NCI-H345 treated with DMSO at 0.1 percent for 48 hours (cell line): ENCODE data around the gene ANXA4.

Source experiments
- DNase-seq: peaks from one replicate; lab custom pipeline; 2025; ENCODE audit not compliant: unreplicated experiment; lab: John Stamatoyannopoulos, UW

The ANXA4 gene

DNA sequence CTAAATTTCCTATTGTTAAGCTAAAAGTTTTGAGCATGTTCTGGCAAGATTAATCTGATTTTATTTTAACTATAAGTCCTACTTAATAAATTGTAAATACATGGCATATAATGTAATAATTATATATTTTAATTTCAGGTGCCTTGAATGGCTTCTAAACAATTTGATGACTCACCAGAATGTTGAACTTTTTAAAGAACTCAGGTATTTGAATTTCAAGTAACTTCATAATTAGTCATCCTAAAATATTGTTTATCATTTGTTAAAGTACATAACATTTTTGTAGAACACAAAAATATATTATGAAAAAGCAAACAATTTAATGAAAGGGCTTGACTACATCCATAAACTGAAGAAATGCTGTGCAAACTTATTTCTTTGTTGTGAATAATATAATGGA, 102.1 kb downstream of the ANXA4 start:
- no peak for DNase-seq

DNA sequence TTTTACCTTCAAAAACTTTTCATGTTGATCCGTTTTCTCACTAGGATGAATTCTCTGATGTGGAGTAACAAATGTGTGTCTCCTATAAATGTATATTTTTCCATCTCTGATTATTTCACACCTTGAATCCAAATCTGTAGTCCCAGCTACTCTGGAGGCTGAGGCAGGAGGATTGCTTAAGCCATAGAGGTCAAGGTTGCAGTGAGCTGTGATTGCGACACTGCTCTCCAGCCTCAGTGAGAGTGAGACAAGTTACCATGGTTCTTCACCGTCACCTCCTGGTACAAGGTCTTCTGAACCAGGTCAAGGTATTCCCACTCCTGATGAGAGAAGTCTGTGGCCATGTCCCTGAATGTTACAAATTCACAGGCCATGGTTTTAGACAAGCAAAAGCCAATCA, 102.6 kb downstream of the ANXA4 start:
- no peak for DNase-seq

DNA sequence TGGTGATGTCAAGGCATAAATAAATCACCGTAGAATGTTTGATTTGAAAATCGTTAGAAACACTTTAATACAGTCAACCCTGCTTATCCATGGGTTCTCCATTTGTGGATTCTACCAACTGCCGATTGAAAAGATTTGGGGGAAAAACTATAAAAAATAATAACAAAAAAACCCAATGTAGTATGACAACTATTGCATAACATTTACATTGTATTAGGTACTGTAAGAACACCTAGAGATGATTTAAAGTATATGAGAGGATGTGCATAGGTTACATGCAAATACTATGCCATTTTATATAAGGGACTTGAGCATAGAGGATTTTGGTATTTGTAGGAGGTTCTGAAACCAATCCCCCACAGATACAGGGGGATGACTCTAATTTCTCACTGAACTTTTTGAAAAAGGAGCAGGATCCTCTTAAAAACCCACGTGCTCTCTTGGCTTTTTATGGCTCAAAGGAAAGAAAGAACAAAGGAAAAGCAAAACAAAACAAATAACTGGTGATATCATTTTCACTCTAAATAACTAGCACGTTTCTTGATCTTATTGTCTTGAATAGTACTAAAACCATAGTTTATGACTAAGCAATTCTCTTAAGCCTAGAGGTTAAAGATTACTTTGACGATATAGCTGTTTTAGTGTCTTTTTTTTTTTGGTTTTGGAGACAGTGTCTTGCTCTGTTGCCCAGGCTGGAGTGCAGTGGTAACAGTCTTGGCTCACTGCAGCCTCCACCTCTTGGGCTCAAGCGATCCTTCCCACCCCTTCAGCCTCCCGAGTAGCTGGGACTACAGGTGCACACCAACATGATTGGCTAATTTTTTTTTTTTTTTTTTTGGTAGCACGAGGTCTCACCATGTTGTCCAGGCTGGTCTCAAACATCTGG, 104.5 kb downstream of the ANXA4 start:
- no peak for DNase-seq

DNA sequence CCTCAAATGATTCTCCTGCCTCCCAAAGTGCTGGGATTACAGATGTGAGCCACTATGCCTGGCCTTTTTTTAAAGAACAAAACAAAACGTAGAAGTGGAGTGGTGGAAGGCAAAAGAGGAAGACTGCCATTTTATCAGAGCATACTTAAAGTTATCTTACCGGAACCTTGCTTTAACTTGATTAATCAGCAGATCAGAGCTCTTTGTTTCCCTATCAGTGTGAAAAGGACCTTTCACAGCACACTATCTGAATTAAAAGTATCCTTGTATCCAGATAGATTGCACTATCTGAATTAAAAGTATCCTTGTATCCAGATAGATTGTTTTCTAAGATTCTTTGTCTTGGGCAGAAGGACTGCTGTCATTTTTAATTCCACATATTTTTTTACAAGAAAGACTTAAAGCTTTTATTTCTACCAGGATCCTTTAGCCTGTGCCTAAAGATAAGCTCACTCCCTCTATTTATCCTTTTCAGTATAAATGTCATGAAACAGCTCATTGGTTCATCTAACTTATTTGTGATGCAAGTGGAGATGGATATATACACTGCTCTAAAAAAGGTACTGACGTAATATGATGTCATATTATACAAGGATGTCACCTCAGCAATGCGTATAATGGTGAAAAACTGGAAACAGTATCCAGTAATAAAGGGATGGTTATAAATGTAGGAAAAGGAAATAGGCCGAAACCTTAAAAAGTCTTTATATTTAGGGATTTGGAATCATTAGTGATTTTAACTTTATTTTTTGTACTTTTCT, 105.3 kb downstream of the ANXA4 start:
- DNase-seq = no peak

DNA sequence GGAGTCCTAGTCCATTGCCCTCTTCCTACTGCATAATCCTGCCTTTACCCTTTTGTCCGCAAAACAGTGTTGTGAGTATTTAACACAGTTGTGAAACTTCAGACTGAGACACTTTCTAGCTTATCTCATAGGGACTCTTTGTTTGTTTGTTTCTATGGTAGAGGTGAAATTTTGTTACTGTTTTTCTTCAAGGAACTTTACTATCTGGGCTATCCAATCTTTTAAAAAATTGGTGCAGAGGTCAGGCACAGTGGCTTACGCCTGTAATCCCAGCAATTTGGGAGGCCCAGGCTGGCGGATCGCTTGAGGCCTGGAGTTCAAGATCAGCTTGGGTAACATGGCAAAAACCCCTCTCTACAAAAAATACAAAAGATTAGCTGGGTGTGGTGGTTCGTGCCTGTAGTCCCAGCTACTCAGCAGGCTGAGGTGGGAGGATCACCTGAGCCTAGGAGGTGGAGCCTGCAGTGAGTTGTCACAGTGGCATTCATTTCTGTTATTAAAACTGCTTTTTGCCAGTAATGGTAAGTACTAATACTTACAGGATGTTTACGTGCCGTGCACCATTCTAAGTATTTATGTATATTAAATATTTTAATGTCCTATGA, 106.4 kb downstream of the ANXA4 start:
- DNase-seq = no peak

DNA sequence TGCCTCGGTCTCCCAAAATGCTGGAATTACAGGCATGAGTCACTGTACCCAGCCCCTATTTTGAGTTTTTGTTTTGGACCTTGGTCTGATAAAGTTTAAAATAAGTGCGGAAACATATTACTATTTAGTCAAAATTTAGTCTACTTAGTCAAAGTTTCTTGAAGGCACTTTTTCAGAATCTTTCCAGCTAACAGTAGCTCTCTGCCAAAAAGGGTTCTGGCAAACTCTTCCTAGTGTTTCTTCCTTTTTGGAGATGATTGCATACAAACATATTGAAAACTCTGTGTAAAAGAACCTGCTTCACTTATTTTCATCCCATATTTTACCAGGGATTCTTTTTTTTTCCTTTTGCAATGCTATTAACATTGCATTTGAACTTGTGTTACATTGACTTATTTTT, 116.3 kb downstream of the ANXA4 start:
- DNase-seq = no peak

DNA sequence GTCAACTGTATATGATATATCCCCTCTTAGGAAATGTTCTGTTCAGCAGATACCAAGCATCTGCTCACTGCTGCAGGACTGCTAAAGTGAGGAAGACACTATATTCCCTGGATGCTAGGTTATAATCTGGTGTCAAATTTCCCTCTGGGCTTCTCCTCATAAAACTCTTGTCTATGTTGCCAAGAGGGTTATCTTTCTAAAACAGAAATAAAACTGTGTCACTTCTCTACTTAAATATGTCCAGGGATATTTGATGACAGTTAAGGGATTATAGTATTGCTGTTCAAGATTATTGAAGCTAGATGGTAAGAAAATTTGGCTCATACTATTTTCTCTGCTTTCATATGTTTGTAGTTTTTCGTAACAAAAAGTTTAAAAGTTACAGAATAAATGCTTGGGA, 121.4 kb downstream of the ANXA4 start:
- no peak for DNase-seq
